NCI-H345 treated with DMSO at 0.1 percent for 48 hours (cell line): ENCODE results near the gene RNF224.

ENCODE experiments used
- DNase-seq: peaks from one replicate; lab custom pipeline; 2025; ENCODE audit not compliant: unreplicated experiment; lab: John Stamatoyannopoulos, UW

RNF224 gene

GRCh38 chr9:137270929-137271695, 43.8 kb downstream of the RNF224 start:
- DNase-seq, result no peak

- DNase-seq, result no peak
Measured at GRCh38 chr9:137271696-137272076, 44.4 kb downstream of the RNF224 start.

GRCh38 chr9:137272241-137273094, 45.2 kb downstream of the RNF224 start:
- peak; percentile 39 for DNase-seq

GRCh38 chr9:137273095-137273490, 45.8 kb downstream of the RNF224 start:
- DNase-seq, result no peak

GRCh38 chr9:137273611-137274320, 46.5 kb downstream of the RNF224 start:
- no peak for DNase-seq

- no peak for DNase-seq
Measured at GRCh38 chr9:137275203-137275587, 47.9 kb downstream of the RNF224 start.

- DNase-seq, result no peak
Measured at GRCh38 chr9:137275588-137276472, 48.5 kb downstream of the RNF224 start.

GRCh38 chr9:137276473-137277328, 49.4 kb downstream of the RNF224 start:
- DNase-seq, result no peak

GRCh38 chr9:137277329-137278041, 50.2 kb downstream of the RNF224 start, which contains the start of gene TOR4A:
Gene TOR4A, plus strand, starts transcription at chr9:137277726. Its CDS starts 964 bp downstream, at chr9:137278690.
- DNase-seq, result no peak

- DNase-seq, result no peak
Measured at GRCh38 chr9:137278061-137278701, 50.9 kb downstream of the RNF224 start.
